NCI-H446 (cell line): ENCODE data around the gene SMPD3.
A peak's percentile ranks its signal among the peaks of the same experiment; 100 is the strongest.

Experiments used
- DNase-seq, 2 experiments: peaks; one replicate each; lab custom pipeline; 2025; lab: John Stamatoyannopoulos, UW

Gene SMPD3

DNA sequence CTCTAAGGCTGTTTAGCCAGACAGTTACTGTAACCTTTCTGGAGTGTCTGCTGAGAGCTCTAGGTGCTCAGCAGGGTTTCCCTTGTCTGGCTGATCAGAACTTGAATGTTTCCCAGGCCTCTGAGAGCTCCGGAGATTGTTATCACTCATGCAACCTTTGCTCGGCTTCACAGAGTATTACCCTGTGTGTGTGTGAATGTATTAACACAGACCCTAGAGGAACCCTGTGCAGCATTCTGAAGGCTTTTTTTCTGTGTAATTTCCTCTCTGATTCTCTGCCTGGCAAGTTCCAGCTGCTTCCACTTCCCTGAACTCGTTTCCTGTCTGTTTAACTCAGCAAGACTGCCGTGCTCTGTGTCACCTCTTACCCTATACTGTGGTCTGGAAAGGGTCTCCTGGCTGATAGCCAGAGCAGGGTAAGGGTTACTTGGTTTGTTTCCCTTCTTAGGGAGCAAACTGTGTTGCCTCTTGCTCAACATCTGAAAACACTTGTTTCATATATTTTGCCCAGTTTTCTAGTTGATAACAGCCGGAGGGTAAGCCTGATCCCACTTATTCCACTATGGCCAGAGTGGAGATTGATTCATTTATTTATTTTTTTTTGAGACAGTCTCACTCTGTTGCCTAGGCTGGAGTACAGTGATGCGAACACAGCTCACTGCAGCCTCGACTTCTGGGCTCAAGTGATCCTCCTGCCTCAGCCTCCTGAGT, 115.7 kb downstream of the SMPD3 start:
- DNase-seq = no peak

DNA sequence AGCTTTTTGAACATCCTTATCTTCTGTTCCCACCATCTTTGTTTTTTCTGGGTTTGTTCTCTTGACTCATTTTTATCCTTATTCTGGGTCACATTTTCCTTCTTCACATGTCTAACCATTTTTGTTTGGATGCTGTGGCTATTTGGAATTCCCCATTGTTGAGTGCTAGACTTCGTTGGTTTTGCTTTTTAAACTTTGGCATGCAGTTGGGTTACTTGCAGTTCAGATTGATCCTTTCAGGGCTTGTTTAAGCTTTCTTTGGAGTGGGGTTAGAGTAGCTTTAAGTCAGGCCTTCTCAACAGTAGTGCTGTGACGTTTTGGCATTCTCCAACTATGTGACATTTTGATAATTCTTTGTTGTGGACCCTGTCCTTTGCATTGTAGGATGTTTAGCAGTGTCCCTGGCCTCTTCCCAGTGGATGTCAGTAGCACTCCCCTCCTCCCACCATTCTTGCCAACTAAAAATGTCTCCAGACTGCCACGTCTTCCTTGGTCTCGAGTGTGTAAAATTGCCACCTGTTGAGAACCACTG, 116.4 kb downstream of the SMPD3 start:
- no peak for DNase-seq

DNA sequence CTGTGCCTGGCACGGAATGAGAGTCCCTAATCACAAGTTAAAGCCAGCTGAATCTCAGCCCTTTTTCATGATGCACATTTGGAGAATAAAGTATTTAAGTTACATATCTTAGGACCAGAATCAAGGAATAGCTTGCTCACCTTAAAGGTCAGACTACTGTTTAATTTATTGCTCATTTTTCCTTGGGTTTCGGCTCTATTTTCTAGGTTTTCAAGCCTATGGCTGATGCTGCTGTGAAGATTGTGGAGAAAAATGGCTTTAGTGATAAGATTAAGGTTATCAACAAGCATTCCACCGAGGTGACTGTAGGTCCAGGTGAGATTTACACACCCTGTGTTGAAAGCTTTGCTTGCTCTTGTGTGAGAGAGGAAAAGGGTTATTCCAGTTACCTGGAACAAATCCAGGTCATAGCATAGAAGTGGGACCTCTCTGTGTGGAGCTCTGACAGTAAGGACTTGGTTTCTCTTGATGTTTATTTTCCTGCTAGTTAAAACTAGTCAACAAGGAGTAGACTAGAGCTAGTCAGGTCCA, 119.4 kb downstream of the SMPD3 start:
- no peak for DNase-seq

DNA sequence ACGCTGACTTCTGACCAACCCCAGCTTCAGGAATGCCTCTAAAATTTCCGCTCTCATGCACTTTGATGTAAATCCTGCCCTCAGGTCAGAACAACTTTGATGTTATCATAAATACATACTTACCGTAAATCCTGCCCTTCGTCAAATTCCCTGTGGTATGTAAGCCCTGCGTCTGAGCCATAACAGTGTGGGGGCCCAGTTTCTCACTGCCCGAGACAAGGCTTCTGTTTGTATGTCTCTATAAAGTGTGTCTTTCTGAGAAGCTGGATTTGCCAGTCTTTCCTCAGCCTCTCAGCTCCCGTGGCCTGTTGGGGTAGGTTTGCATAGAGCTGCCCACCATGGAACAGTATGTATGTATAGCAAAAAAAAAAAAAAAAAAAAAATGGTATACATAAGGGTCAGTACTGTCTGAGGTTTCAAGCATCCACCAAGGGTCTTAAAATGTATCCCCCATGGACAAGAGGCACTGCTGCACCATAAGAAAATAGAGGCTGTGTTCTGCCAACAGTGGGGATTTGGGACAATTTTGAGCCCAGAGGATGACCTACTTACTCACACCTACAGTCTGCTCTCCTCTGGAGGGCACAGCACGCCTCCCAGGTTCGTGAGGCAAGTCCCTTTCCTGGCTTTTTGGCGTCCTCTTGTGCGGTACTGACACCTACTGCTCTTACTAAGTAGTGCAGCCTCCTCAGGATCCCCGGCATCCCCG, 120.0 kb downstream of the SMPD3 start:
- DNase-seq = peak; percentile 27 to 76

DNA sequence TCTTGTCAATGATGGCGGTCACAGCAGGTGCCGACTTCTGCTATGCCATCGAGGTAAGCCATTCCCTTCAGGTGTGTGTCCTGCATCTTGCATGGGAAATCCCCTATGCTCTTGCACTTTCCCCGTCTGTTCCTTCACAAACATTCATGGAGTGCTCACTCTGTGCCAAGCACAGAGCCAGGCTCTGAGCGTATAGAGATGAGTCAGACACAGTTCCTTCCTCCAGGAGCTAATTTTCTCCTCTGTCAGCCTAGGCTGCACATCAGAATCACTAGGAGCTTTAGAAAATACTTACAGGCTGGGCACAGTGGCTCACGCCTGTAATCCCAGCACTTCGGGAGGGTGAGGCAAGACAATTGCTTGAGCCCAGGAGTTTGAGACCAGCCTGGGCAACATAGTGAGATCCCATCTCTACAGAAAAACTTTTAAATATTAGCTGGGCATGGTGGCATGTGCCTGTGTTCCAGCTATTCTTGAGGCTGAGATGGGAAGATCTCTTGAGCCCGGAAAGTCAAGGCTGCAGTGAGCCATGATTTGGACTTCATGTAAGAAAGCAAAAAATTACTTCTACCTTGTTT, 123.4 kb downstream of the SMPD3 start:
- DNase-seq = no peak

DNA sequence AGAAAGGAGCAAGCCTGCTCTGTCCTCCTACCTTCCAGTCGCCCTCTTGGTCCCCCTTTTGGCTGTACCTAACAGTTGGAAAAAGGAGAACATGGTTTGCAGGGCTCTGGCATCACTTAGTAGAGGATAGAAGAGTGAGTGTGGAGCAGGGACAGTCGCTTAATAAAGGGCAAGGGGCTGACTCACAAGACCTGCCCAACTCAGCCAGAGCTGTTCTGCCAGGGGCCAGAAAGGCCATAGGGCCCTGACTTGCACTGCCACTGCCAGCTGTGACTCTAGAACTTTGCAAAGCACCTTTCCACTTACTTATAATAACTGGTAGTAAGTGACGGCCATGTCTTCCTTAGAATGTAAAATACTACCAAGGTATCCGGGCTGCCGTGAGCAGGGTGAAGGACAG, 124.0 kb downstream of the SMPD3 start:
- no peak for DNase-seq

DNA sequence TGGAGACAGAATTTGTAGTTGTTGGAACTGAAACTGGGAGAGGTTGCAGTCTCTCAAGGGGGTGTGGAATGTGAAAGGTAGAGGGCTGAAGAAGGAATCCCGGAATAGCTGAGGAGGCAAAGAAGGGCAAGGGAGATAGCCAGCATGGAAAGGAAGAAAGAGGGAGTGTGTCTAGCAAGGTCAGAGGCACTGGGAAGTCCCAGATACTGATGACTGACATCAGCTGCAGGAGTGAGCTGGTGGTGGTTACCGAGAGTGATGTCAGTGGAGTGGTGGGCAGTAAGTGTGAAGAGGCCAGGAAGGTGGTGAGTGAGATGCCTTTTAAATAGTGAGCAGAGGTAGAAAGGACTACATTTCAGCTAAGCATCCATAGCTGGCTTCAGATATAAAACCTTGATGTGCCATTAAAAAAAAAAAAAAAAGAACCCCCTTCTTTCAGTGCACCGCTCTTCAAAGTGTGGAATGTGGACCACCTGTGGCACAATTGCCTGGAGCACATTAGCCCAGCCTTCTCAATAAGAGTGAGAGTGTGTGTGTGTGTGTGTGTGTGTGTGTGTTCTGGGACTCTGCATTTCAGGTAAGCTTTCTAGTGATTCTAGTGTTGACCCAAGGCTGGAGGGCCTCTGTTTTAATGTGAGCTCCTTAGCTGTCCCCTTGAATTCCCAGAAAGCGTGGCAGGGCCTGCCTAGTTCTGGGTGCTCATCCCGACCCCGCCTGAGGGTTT, 129.0 kb downstream of the SMPD3 start:
- no peak for DNase-seq

DNA sequence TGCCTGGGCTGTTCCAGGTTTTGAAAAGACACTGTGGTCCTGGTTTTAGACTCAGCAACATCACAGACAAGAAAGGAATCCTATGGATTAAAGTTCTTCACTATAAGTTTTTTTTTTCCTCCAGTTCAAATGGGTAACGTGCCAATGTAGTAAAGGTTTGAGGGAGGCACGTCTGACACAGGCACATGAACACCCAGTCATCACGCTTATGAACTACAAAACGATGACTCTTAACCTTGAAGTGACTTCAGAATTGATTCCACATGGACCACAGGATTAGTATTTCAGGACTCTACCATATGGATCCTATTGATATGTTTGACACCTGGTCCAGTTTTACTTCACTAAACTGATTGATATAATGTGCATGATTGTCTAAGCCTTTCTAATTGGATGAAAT, 135.2 kb downstream of the SMPD3 start:
- DNase-seq = no peak

DNA sequence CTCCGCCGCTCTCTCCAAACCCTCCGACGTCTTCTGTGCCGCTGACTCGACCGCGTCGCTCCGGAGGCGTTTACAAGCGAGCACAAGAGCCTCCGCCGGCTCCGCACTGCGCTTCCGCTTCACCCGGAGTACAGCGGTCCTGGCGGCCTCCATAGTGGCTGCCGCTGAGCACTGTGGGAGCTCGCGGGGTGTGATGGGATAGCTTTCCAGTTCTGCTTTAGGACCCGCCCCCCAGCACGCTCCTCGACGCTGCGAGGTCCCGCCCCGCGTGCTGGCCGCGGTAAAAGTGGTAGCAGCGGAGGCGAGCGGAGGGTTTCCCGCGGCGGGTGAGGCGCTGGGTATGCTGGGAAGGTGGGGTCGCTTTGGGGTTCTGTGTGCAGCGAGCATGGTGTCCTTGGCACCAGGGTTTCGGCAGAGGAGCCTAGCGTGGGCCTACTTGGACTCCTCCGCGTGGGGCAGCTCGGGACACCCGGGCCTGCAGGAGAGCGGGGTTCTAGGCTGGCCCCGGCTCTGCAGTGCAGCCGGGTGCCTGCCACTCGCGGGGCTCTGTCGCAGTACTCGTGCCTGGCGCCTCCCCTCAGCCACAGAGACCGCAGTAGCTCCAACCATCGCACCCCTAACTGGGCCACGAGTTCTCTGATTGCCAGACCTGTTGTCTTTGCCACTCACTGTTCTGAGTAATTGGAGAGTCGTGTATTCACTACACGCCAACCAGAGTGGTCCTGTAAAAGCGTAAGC, 137.4 kb downstream of the SMPD3 start, which contains the start of the genes PRMT7 and SLC7A6OS:
Gene PRMT7 (plus strand): TSS at position 246 of the 738 bp plus-strand sequence. CDS start 4,961 bp downstream, outside the sequence.
Gene SLC7A6OS (minus strand): TSS at position 173 of the 738 bp plus-strand sequence. CDS start 20 bp downstream, at position 153.
- peak; percentile 51 to 74 for DNase-seq

DNA sequence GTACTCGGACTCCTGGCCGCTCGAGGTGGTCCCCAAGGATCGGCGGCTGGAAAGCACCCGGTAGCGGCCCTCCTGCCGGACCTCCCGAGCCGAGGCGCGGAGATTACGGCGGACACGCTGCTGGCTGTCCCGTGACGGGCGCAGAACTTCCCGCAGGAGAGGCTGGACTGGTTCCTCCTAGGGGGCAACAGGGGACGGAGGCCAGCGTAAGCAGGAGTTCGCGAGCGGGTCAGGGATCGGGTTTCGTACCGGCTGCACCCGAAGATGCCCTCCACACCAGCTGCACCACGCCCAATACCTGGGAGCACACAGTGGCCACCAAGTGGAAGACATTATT, 137.9 kb downstream of the SMPD3 start:
- DNase-seq = no peak

DNA sequence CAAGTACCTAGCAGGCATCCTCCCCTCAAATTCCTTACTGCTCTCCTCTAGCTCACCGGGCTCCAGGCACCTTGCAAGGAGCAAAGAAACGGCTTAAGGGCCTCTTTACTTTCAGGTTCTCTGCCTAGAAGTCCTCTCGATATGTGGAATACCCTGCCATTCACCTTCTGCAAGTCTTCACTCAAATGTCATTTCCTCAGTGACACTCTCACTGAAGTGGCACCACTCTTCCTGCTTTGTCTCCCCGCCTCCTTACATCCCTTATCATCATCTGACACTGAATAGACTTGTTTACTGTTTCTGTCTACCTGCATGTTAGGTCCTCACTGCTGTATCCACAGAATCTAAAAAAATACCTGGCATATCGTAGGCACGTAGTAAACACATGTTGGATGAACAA, 138.5 kb downstream of the SMPD3 start:
- DNase-seq = no peak
